Cardiac fibroblast (primary cell): ENCODE results near the gene FAAH.

ENCODE experiments used
- DNase-seq, 2 donors: peaks; one replicate each; pipeline versions ENCODE4 v3.0.0 to v3.0.0-alpha.2; 2010; ENCODE audit warnings: low read depth in 2 of 2
- H3K4me3 ChIP-seq, 2 donors: replicated peaks in 1 of 2; 1 replicate in 1 of 2; 2 replicates in 1 of 2; pipeline ENCODE4 v1.5.1; 2011; ENCODE audit warnings: low read depth in 2 of 2, low read length in 2 of 2, mild to moderate bottlenecking in 2 of 2, moderate library complexity in 1 of 2
- CTCF ChIP-seq: IDR thresholded peaks from one replicate; pipeline ENCODE4 v1.5.1; 2011; ENCODE audit warnings: low read depth, mild to moderate bottlenecking, low read length, inconsistent platforms

The FAAH gene

DNA sequence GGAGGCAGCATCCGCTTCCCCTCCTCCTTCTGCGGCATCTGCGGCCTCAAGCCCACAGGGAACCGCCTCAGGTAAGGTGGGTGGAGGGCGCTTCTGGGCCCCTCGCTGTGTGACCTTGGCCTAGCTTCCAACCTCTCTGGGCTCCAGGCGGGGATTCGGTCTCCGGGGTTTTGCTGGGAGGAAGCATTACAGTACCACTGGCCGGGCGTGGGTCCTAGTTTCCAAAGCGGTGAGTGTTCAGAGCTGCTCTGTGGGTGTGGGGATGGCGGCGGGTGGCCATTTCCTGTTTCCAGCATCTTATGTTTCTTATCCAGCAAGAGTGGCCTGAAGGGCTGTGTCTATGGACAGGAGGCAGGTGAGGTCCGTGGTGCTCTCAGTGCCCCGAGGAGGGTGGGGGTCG lies 11.6 kb downstream of the FAAH start:
- no peak for DNase-seq
- no peak for TF ChIP-seq CTCF
- no peak overlapping the region for H3K4me3 ChIP-seq

- DNase-seq: peak in 1 of 2 donors; percentile 11
- H3K4me3 ChIP-seq: no peak overlapping the region
- no peak for TF ChIP-seq CTCF
Observed at GRCh38 chr1:46406881-46407608, 12.9 kb downstream of the FAAH start.

DNA sequence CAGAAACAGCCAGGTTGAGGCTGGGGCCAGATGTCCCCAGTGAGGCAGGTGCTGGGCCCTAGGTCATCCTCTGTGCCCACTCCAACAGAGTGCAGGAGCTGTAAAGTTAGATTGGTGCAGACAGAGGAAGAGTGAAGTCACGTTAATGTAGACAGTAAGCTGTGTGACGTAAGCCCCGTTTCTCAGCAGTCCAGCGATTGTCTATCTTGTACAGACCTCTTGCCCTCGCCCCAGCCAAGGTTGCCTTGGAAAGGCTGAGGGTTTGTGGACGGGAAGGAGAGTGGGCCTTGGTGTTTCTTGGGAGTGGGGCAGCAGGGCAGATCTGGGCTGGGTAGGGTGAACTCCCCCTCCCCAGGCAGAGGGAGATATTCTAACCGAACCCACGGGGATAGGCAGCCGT lies 13.5 kb downstream of the FAAH start:
- no peak for TF ChIP-seq CTCF
- H3K4me3 ChIP-seq: no peak overlapping the region
- DNase-seq: no peak

DNA sequence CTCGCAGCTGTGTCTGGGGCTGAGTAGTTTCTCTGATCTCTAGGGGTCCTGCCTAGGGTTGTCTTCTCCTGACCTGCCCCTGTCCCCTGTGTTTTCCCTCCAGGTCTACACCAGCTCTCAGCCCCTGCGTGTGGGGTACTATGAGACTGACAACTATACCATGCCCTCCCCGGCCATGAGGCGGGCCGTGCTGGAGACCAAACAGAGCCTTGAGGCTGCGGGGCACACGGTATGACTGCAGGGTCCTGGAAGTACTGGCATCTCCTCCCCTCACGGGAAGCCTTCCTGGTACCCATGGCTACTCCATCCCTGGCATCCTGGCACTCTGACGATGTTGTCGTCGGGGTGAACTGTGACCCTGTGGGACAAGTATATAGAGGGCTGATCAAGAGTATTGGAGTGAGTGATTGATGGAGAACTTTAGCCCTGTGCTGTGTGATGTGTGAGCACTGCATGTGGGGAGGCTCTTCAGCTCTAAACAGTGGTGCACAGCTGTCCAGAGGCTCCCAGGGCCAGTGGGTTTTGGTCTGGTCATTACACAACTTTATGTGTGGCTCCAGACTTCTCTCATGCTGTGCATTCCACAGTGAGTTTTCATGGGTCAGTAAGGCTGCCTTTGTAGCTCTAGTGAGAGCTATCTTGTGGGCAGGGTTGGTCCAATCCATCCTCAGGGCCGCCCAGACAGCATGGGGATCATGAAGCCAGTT lies 14.4 kb downstream of the FAAH start:
- TF ChIP-seq CTCF: no peak
- H3K4me3 ChIP-seq: no peak overlapping the region
- peak; percentile 20 to 43 for DNase-seq

DNA sequence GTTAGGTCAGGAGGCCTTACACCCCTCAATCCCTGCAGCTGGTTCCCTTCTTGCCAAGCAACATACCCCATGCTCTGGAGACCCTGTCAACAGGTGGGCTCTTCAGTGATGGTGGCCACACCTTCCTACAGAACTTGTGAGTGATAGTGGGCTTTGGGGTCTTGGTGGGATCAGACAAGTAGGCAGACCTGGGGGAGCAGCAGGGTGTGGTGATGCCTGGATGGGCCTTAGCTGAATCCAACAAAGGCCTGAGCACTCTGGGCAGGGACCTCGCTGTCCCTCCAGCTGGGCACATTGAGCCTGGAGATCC lies 14.9 kb downstream of the FAAH start:
- H3K4me3 ChIP-seq: no peak overlapping the region
- no peak for DNase-seq
- TF ChIP-seq CTCF: no peak

DNA sequence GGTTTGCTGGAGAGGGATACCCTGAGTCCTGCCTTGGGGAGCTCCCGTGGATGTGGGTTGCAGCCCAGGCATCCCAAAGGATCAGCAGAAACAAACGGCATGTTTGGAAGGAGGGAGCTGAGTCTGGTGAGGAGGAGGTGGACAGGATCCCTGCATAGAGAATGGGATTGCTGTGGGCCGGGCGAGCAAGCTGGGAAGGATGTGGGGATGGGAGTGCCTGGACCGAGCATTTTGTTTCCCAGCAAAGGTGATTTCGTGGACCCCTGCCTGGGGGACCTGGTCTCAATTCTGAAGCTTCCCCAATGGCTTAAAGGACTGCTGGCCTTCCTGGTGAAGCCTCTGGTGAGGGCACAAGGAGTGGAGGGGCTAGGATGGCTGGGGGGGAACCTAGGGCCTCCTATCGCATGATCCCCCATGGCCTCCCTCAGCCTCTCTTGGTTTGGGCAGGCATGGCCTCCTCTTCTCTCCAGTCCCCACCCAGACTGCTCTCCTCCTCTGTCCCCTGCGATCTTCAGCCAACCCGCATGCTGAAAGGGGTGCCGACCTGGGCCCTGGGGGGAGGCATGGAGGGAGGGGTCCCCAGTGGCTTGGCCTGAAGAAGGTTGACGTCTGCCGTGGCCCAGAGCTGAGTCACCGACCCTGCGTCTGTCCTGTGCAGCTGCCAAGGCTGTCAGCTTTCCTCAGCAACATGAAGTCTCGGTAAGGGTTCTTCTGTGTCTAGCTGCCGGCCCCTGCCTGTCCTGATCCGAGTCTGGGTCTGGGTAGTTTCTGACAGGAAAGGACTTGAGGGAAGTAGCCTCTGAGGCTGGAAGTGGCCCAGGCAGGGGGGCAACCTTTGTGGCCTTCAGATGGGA lies 16.3 kb downstream of the FAAH start:
- TF ChIP-seq CTCF: no peak
- no peak overlapping the region for H3K4me3 ChIP-seq
- peak; percentile 48 to 52 for DNase-seq
